HepG2 (cell line): ENCODE data around the gene TSNAXIP1. TPM values are rescaled to one million over a fixed set of nuclear protein-coding genes. Genes with fewer than 3 reads are reported as not detected.

Experiments used
- ASH2L ChIP-seq: fragments of 300-600, 200-600 bp; sonication (generic); IDR thresholded peaks from 2 replicates; pipeline ENCODE4 v1.7.0; 2017; ENCODE audit warnings: low read depth, mild to moderate bottlenecking, moderate library complexity, mixed read lengths, low read length; ENCODE audit not compliant: insufficient read length
- CCAR2 ChIP-seq: fragments of 200-400 bp; formaldehyde crosslinking; optimal IDR thresholded peaks from 2 replicates; pipeline ENCODE3; 2018; ENCODE audit warnings: low read depth, mild to moderate bottlenecking, low read length, moderate library complexity
- FOSL2 ChIP-seq: sonication (generic); formaldehyde crosslinking; IDR thresholded peaks from 2 replicates; pipeline ENCODE4 v1.4.0; 2020; ENCODE audit warnings: missing genetic modification reagents
- RBM22 ChIP-seq: fragments of 200-400 bp; formaldehyde crosslinking; optimal IDR thresholded peaks from 2 replicates; pipeline ENCODE3; 2017; ENCODE audit warnings: mild to moderate bottlenecking, low read length, moderate library complexity
- SMC3 ChIP-seq: IDR thresholded peaks from 2 replicates; pipeline ENCODE4 v1.6.1; 2011; ENCODE audit warnings: low read length, improper control_type of control experiment
- ZBTB7B ChIP-seq: sonication (generic); formaldehyde crosslinking; IDR thresholded peaks from 2 replicates; pipeline ENCODE4 v1.4.0; 2020; ENCODE audit warnings: missing genetic modification reagents
- ZMYM3 ChIP-seq: sonication (generic); formaldehyde crosslinking; IDR thresholded peaks from 2 replicates; pipeline ENCODE4 v1.5.1; 2020; ENCODE audit warnings: mild to moderate bottlenecking, missing genetic modification reagents
- ZNF136 ChIP-seq: sonication (generic); formaldehyde crosslinking; IDR thresholded peaks from 2 replicates; pipeline ENCODE4 v1.8.1; 2022; ENCODE audit warnings: low read depth, mild to moderate bottlenecking, moderate library complexity, missing genetic modification reagents
- ZNF550 ChIP-seq: sonication (generic); formaldehyde crosslinking; IDR thresholded peaks from 2 replicates; pipeline ENCODE4 v1.4.0; 2020; ENCODE audit warnings: mild to moderate bottlenecking, missing genetic modification reagents, borderline replicate concordance
- ZNF552 ChIP-seq: sonication (generic); formaldehyde crosslinking; IDR thresholded peaks from 2 replicates; pipeline ENCODE4 v1.9.0; 2022; ENCODE audit warnings: missing genetic modification reagents, mild to moderate bottlenecking, borderline replicate concordance
- ZNF567 ChIP-seq: sonication (generic); formaldehyde crosslinking; IDR thresholded peaks from 2 replicates; pipeline ENCODE4 v1.8.1; 2023; ENCODE audit warnings: mild to moderate bottlenecking, missing genetic modification reagents, borderline replicate concordance
- ZNF672 ChIP-seq: sonication (generic); formaldehyde crosslinking; IDR thresholded peaks from 2 replicates; pipeline ENCODE4 v1.8.1; 2022; ENCODE audit warnings: missing genetic modification reagents
- polyA plus RNA-seq, 8 experiments: library from polyadenylated mRNA; depleted of rRNA in 3 of 8; stranded (reverse) in 7 of 8; unstranded in 1 of 8; fragments of >200 nt; fragmentation: Illumina TruSeq in 4 of 8; extraction: Trizol in 4 of 8; gene quantifications; 2 replicates each; pipeline versions ENCODE4 v1.2.1 to v1.2.3, GENCODE V29; 2011 to 2016; ENCODE audit warnings: low read depth in 4 of 8, missing spikeins in 1 of 8, mixed read lengths in 1 of 8; ENCODE audit not compliant: insufficient read depth in 1 of 8
- total RNA-seq, 5 experiments: library from RNA; depleted of rRNA; stranded (reverse); fragments of >200 nt; fragmentation: Illumina TruSeq; extraction: Trizol; gene quantifications; 2 replicates each; pipeline ENCODE4 v1.2.3, GENCODE V29; 2016; ENCODE audit warnings: low read depth in 1 of 5
- TF ChIP-seq, protein P1 (sequence below): sonication (generic); formaldehyde crosslinking; IDR thresholded peaks from 2 replicates; pipeline ENCODE4 v1.5.0; 2020; ENCODE audit warnings: mild to moderate bottlenecking, missing genetic modification reagents
- TF ChIP-seq, protein P2 (sequence below): sonication (generic); formaldehyde crosslinking; IDR thresholded peaks from 2 replicates; pipeline ENCODE4 v1.4.0; 2020; ENCODE audit warnings: mild to moderate bottlenecking, missing genetic modification reagents
- TF ChIP-seq, protein P3 (sequence below): sonication (generic); formaldehyde crosslinking; IDR thresholded peaks from 2 replicates; pipeline ENCODE4 v1.4.0; 2020; ENCODE audit warnings: mild to moderate bottlenecking, missing genetic modification reagents

TSNAXIP1 gene
- total and polyA plus RNA-seq, 2 of the 13 experiments (the other 11 are each of a cell fraction or from before 2014, with no cell fraction given) = 0.37 to 0.86 TPM

DNA sequence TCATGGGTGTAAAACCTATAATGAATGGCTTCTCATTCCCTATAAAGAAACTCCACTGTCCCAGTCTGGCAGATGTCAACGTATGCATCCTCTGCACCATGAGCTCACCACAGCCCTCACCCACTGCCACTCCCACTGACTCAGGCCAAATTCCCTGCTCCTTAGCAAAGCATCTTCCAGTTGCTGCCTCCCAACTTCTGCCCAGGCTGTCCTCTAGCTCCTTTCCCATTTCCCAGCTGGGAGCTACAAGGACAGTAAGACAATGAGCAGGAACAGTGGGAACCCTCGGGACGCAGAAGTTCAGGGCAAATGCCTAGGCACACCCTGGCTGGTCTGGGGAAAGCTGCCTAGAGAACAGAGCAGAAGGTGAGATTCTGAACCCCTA lies 26.3 kb downstream of the TSNAXIP1 start (continued):
- TF ChIP-seq, protein P1, sequence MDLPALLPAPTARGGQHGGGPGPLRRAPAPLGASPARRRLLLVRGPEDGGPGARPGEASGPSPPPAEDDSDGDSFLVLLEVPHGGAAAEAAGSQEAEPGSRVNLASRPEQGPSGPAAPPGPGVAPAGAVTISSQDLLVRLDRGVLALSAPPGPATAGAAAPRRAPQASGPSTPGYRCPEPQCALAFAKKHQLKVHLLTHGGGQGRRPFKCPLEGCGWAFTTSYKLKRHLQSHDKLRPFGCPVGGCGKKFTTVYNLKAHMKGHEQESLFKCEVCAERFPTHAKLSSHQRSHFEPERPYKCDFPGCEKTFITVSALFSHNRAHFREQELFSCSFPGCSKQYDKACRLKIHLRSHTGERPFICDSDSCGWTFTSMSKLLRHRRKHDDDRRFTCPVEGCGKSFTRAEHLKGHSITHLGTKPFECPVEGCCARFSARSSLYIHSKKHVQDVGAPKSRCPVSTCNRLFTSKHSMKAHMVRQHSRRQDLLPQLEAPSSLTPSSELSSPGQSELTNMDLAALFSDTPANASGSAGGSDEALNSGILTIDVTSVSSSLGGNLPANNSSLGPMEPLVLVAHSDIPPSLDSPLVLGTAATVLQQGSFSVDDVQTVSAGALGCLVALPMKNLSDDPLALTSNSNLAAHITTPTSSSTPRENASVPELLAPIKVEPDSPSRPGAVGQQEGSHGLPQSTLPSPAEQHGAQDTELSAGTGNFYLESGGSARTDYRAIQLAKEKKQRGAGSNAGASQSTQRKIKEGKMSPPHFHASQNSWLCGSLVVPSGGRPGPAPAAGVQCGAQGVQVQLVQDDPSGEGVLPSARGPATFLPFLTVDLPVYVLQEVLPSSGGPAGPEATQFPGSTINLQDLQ = no peak
- TF ChIP-seq ZNF567 (CRISPR knock-in tag) = 0 out of 2 replicates have a peak, but pooled peaks have one; percentile 5
- TF ChIP-seq FOSL2 (CRISPR knock-in tag) = no peak
- no peak for TF ChIP-seq SMC3
- TF ChIP-seq ZNF136 (CRISPR knock-in tag) = no peak
- TF ChIP-seq CCAR2 = no peak
- TF ChIP-seq ZNF550 (CRISPR knock-in tag) = peak; percentile 67; the same call in 1 of the 2 replicates
- TF ChIP-seq, protein P2, sequence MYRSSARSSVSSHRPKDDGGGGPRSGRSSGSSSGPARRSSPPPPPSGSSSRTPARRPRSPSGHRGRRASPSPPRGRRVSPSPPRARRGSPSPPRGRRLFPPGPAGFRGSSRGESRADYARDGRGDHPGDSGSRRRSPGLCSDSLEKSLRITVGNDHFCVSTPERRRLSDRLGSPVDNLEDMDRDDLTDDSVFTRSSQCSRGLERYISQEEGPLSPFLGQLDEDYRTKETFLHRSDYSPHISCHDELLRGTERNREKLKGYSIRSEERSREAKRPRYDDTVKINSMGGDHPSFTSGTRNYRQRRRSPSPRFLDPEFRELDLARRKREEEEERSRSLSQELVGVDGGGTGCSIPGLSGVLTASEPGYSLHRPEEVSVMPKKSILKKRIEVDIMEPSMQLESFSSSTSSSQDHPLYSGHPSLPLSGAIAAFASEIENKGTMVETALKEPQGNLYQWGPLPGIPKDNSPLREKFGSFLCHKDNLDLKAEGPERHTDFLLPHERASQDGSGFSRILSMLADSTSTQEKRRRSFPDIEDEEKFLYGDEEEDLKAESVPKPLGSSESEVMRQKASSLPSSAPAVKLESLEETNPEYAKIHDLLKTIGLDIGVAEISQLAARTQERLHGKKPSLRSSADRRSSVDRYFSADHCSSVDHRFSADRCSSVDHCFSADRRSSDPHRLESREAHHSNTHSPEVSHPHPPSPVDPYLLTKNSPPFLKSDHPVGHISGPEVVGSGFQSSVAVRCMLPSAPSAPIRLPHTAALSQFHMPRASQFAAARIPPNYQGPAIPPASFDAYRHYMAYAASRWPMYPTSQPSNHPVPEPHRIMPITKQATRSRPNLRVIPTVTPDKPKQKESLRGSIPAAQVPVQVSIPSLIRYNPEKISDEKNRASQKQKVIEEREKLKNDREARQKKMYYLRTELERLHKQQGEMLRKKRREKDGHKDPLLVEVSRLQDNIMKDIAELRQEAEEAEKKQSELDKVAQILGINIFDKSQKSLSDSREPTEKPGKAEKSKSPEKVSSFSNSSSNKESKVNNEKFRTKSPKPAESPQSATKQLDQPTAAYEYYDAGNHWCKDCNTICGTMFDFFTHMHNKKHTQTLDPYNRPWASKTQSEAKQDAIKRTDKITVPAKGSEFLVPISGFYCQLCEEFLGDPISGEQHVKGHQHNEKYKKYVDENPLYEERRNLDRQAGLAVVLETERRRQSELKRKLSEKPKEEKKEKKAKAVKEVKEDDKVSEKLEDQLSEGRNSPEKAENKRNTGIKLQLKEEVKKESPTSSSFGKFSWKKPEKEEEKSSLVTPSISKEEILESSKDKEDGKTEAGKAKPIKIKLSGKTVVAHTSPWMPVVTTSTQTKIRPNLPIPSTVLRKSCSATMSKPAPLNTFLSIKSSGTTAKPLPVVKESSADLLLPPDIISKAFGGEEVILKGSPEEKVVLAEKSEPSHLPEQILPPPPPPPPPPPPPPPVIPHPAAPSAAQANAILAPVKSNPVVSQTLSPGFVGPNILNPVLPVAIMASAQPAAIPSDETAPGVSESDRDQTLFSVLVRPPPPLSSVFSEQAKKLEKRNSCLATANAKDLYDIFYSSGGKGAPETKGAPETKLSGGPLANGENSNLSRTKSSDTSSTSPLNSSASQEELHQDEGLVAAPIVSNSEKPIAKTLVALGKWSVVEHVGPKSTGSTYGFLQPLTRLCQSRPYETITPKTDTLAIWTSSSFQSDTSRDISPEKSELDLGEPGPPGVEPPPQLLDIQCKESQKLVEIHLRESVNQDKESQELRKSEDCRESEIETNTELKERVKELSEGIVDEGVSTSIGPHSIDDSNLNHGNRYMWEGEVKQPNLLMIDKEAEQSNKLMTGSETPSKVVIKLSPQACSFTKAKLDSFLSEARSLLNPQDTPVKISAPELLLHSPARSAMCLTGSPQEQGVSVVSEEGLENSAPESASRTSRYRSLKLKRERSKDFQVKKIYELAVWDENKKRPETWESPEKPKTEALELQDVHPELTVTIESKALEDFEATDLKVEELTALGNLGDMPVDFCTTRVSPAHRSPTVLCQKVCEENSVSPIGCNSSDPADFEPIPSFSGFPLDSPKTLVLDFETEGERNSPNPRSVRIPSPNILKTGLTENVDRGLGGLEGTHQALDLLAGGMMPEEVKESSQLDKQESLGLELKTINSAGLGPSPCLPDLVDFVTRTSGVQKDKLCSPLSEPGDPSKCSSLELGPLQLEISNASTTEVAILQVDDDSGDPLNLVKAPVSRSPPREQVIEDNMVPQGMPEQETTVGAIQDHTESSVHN (CRISPR knock-in tag) = 0 out of 2 replicates have a peak, but pooled peaks have one; percentile 33
- TF ChIP-seq ZNF672 (CRISPR knock-in tag) = no peak
- no peak for TF ChIP-seq ASH2L
- 0 out of 2 replicates have a peak, but pooled peaks have one; percentile 2 for TF ChIP-seq ZBTB7B (CRISPR knock-in tag)
- TF ChIP-seq, protein P3, sequence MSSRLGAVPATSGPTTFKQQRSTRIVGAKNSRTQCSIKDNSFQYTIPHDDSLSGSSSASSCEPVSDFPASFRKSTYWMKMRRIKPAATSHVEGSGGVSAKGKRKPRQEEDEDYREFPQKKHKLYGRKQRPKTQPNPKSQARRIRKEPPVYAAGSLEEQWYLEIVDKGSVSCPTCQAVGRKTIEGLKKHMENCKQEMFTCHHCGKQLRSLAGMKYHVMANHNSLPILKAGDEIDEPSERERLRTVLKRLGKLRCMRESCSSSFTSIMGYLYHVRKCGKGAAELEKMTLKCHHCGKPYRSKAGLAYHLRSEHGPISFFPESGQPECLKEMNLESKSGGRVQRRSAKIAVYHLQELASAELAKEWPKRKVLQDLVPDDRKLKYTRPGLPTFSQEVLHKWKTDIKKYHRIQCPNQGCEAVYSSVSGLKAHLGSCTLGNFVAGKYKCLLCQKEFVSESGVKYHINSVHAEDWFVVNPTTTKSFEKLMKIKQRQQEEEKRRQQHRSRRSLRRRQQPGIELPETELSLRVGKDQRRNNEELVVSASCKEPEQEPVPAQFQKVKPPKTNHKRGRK (CRISPR knock-in tag) = peak; percentile 69; the same call in 1 of the 2 replicates
- TF ChIP-seq RBM22 = no peak
- TF ChIP-seq ZMYM3 = 0 out of 2 replicates have a peak, but pooled peaks have one; percentile 6
- TF ChIP-seq ZNF552 (CRISPR knock-in tag) = no peak
